ENCODE results near the gene NTNG1. TPM values are rescaled to one million over a fixed set of nuclear protein-coding genes. Genes with fewer than 3 reads are reported as not detected.
A peak's percentile ranks its signal among the peaks of the same experiment; 100 is the strongest.

Gene NTNG1
- total RNA-seq, 2 donors from 2014 or later, result 2.5 to 2.6 TPM

- H3K4me1 Mint-ChIP-seq, result peaks cover 9% of the 10 kb centered on the region
- no peak overlapping the region for H3K4me3 ChIP-seq (ENCODE audit: low read length)
- peaks cover 2% of the 10 kb centered on the region for H3K27me3 Mint-ChIP-seq (ENCODE audit: insufficient read depth)
- H3K27me3 ChIP-seq (ENCODE audit: control insufficient read depth, insufficient read depth, low read length, poor library complexity, severe bottlenecking), result no peaks in the 10 kb centered on the region
- no peak overlapping the region for H3K27ac Mint-ChIP-seq
- no peak overlapping the region for H3K9ac ChIP-seq (ENCODE audit: extremely low read depth, low read length, poor library complexity, severe bottlenecking)
- no peaks in the 10 kb centered on the region for H3K36me3 Mint-ChIP-seq (ENCODE audit: low read depth)
- H3K27ac ChIP-seq (ENCODE audit: low read depth, low read length), result no peak overlapping the region
- H3K4me1 ChIP-seq (ENCODE audit: control insufficient read depth, insufficient read depth, low read length), result peaks cover 5% of the 10 kb centered on the region
- H3K9me3 Mint-ChIP-seq, result no peaks in the 10 kb centered on the region
- no peak overlapping the region for H3K4me3 Mint-ChIP-seq
- TF ChIP-seq, protein P1, sequence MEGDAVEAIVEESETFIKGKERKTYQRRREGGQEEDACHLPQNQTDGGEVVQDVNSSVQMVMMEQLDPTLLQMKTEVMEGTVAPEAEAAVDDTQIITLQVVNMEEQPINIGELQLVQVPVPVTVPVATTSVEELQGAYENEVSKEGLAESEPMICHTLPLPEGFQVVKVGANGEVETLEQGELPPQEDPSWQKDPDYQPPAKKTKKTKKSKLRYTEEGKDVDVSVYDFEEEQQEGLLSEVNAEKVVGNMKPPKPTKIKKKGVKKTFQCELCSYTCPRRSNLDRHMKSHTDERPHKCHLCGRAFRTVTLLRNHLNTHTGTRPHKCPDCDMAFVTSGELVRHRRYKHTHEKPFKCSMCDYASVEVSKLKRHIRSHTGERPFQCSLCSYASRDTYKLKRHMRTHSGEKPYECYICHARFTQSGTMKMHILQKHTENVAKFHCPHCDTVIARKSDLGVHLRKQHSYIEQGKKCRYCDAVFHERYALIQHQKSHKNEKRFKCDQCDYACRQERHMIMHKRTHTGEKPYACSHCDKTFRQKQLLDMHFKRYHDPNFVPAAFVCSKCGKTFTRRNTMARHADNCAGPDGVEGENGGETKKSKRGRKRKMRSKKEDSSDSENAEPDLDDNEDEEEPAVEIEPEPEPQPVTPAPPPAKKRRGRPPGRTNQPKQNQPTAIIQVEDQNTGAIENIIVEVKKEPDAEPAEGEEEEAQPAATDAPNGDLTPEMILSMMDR (conservative IDR thresholded peaks at IDR 0.05), result no peak
- H3K36me3 ChIP-seq (ENCODE audit: control insufficient read depth, insufficient read depth, low read length), result no peaks in the 10 kb centered on the region
- DNase-seq, result no peak
- no peaks in the 10 kb centered on the region for H3K9me3 ChIP-seq (ENCODE audit: control insufficient read depth, low read length)
- 89 to 97% methylated on average over 3 to 4 of the region's 4 CpGs for whole genome bisulfite sequencing, 2 experiments (ENCODE audit: insufficient coverage in 1 of 2, insufficient read length in 1 of 2)
Observed at GRCh38 chr1:107499139-107499744, 358.4 kb downstream of the NTNG1 start.

GRCh38 chr1:107501081-107501605, 360.3 kb downstream of the NTNG1 start:
- H3K9me3 Mint-ChIP-seq, result no peaks in the 10 kb centered on the region
- no peaks in the 10 kb centered on the region for H3K27me3 Mint-ChIP-seq (ENCODE audit: insufficient read depth)
- H3K4me1 Mint-ChIP-seq, result peaks cover 4% of the 10 kb centered on the region
- no peak overlapping the region for H3K4me3 Mint-ChIP-seq
- no peak for DNase-seq
- Histone ChIP-seq H3K4me3 (ENCODE audit: low read length) (no peak overlapping the region), H3K36me3 (ENCODE audit: control insufficient read depth, insufficient read depth, low read length) (no peaks in the 10 kb centered on the region), H3K27me3 (ENCODE audit: control insufficient read depth, insufficient read depth, low read length, poor library complexity, severe bottlenecking) (no peaks in the 10 kb centered on the region), H3K9ac (ENCODE audit: extremely low read depth, low read length, poor library complexity, severe bottlenecking) (no peak overlapping the region), H3K9me3 (ENCODE audit: control insufficient read depth, low read length) (no peaks in the 10 kb centered on the region), H3K4me1 (ENCODE audit: control insufficient read depth, insufficient read depth, low read length) (peaks cover 5% of the 10 kb centered on the region), H3K27ac (ENCODE audit: low read depth, low read length) (no peak overlapping the region)
- H3K36me3 Mint-ChIP-seq (ENCODE audit: low read depth), result no peaks in the 10 kb centered on the region
- TF ChIP-seq, protein P1 (conservative IDR thresholded peaks at IDR 0.05), result peak; percentile 50
- 85 to 94% methylated on average over 4 to 6 of the region's 6 CpGs for WGBS, 2 experiments (ENCODE audit: insufficient coverage in 1 of 2, insufficient read length in 1 of 2)
- no peak overlapping the region for H3K27ac Mint-ChIP-seq

- DNase-seq, result no peak
- H3K27ac Mint-ChIP-seq, result no peak overlapping the region
- TF ChIP-seq, protein P1 (conservative IDR thresholded peaks at IDR 0.05), result no peak
- no peaks in the 10 kb centered on the region for H3K27me3 Mint-ChIP-seq (ENCODE audit: insufficient read depth)
- H3K36me3 Mint-ChIP-seq (ENCODE audit: low read depth), result no peaks in the 10 kb centered on the region
- 96 to 98% methylated on average over 4 of the region's 4 CpGs for WGBS, 2 experiments (ENCODE audit: insufficient coverage in 1 of 2, insufficient read length in 1 of 2)
- H3K27ac ChIP-seq (ENCODE audit: low read depth, low read length), result no peak overlapping the region
- H3K4me1 ChIP-seq (ENCODE audit: control insufficient read depth, insufficient read depth, low read length), result no peaks in the 10 kb centered on the region
- H3K4me3 ChIP-seq (ENCODE audit: low read length), result no peak overlapping the region
- no peak overlapping the region for H3K4me3 Mint-ChIP-seq
- H3K9ac ChIP-seq (ENCODE audit: extremely low read depth, low read length, poor library complexity, severe bottlenecking), result no peak overlapping the region
- H3K27me3 ChIP-seq (ENCODE audit: control insufficient read depth, insufficient read depth, low read length, poor library complexity, severe bottlenecking), result no peaks in the 10 kb centered on the region
- H3K4me1 Mint-ChIP-seq, result no peaks in the 10 kb centered on the region
- H3K9me3 Mint-ChIP-seq, result peaks cover 25% of the 10 kb centered on the region
- peaks cover 9% of the 10 kb centered on the region for H3K9me3 ChIP-seq (ENCODE audit: control insufficient read depth, low read length)
- no peaks in the 10 kb centered on the region for H3K36me3 ChIP-seq (ENCODE audit: control insufficient read depth, insufficient read depth, low read length)
Observed at GRCh38 chr1:107510347-107510746, 369.5 kb downstream of the NTNG1 start.
